ENCODE data around the gene PLCD1. TPM values are rescaled to one million over a fixed set of nuclear protein-coding genes. Genes with fewer than 3 reads are reported as not detected.
"Not testable (repeated sequence)": the region's sequence is repeated elsewhere in the genome, so short reads cannot be mapped to it uniquely, and the experiment has no call there.

PLCD1 gene
- total RNA-seq, 1 experiment from 2014 or later = 3.6 TPM

DNA sequence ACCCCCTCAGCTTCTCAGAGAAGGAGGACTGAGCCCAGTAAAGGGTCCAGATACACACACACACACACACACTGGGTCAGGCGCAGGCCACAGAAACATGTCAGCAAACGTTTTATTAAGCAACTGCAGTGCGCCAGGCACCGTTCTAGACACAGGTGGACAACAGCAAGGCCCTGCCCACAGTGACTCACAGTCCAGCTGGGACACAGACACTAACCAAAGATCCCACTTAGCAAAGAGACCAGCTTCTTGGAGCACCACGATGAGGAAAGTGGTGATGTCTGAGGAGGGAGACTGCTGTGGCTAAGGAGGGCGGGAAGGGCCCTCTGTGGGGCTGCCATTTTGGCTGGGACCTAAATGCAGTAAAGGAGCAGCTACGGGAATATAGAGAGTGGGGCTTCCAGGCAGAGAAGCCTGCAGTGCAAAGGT lies 41.7 kb downstream of the PLCD1 start:
- no peak for DNase-seq (ENCODE audit: low read depth)

DNA sequence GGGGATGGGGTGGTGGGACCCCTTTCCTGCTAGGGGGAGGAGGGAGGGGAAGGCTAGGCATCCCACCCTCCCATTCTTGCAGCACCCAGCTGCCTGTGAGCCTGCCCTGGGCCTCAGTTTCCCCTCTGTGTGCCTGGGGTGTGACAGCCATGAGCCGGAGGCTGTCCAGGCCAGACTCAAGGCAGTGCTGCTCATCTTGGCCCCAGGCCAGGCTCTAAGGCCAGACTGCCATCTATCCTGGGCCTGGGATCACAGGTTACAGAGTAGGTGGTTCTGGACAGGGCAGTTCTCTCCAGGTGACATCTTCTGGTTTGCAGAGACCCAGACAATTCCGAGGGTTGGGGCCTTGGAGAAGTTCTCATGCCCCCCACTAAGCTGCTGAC lies 42.1 kb downstream of the PLCD1 start:
- DNase-seq (ENCODE audit: low read depth) = no peak

DNA sequence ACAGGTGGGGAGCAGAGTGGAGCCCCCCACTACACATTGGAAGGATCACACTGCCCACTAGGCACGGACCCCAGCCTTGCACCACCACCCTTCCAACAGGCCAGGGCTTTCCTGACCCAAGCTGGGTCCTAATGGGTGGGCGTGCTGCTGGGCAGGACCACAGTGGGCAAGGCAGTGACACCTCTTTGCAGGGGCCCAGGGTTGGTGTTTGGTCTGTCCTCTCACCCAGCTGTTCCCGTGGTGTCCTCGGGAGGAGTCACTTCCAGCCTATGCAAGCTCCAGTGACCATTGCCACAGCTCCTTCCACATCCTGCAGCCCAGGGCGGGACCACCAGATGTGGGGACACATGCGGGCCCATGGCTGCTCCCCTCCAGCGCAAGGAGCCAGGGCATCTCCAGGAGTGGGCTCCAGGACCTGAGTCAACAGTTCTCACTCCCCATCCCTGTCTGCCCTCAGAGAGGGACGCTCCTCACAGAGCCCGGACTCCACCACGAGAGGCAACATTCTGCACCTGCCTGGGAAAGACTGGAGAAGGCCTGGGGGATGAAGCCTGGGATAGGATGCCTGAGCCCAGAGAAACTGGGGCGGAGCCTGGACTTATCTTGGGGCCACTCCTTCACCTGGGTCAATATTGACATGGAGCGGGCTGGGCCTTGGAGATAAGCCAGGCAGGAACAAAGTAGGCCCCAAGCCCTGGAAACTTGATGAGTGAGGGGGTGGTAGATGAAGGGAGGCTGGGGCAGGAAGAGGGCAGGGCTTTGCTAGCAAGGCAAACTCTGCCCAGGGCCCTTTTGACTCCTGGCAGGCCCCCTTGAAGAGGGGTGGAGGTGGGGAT lies 42.7 kb downstream of the PLCD1 start:
- no peak for DNase-seq (ENCODE audit: low read depth)

DNA sequence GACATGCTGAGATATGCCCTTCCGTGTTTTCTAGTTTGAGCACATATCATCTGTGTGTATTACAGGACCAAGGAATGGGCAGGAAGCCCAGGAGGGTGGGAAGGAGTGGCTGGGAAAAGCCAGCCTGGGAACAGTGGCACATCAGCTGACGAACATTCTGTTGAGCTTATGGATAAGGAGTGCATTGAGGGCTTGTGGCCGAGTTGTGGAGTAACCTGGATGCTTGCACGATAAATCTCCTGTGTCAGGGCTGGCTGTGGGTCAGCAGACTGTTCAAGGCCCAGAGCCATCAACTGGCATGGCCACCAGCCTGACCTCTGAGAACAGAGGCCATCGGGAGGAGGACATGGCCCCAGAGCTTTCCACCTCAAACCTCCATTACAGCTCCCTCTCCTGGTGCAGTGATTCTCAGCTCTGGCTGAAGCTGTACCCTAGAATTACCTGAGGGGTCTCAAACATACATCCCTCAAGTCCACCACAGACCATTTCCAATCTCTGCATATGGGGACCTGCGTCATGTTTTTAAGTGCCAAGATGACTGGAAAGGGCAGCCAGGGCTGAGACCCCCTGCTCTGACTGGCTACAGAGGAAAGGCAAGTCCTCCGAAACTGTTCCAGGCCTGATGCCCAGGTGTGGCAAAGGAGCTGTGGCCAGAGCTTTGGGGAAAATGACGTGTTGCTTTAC lies 43.7 kb downstream of the PLCD1 start:
- no peak for DNase-seq (ENCODE audit: low read depth)

DNA sequence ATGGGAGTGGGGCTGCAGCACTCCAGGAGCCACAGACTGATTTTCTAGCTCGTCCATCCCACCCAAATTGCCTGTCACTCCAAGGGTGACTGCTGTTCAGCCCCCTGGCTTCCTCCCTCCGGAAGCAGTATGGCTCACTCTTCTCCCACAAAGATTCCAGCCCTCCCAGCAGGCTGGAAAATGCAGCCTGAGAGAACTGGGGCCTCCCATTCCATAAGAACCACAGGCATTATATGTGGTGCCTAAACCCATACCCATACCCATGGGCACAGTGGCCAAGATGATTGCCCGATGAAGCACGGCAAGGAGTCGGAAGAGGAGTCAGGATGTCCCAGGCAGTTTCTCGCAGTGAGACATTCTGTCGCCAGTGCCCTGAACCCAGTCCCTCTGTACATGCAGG lies 44.8 kb downstream of the PLCD1 start:
- no peak for DNase-seq (ENCODE audit: low read depth)

DNA sequence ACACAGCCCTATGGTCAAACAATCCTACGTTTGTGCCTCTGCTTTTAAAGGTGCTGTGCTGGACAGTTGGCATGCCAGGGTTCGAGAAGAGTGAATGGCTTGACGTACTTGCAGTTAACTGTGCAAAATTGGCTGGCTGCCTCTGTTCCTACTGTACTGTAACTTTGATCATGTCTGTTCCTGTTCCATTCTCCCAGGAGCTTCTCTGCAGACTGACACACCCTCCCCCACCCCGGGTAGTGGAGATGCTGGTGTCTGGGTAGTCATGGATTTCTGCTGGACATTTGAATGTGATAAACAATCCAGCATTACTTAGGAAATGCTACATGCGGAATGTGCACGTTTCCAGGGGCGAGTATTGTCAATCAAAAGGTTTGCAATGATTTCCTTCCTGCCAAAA lies 45.4 kb downstream of the PLCD1 start:
- no peak for DNase-seq (ENCODE audit: low read depth)

DNA sequence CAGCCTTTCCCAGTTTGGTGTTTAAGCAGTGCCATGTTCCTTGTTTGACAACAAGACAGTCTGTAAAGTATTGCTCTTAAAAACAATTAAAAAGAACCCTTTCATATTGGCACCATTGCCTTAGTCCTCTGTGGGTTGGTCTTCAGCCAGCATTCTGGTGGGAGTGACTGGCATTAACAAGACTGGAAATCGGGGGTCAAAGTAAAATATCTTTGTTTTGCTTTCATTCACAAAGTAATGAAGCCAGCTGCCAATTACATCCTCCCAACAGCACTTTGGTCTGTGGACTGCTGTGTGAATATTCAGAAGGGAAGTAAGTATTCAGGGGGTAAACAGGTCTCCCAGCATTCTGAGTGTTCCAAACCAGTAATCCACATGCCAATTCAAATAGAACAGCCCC lies 47.1 kb downstream of the PLCD1 start:
- DNase-seq (ENCODE audit: low read depth) = no peak

DNA sequence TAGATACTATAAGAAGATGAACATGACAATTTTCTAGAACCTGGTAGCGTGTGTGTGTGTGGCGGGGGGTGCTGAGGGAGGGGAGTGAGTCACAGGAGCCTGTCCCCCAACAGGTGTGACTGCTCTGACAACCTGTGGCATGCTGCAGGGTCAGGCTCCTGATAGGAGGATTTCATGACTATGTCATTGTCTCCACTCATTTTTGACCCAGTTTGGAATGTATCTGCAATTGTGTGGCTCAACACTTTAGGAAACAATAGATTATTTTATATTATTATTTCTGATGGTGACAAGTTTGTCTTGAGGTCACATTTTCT lies 48.1 kb downstream of the PLCD1 start:
- no peak for DNase-seq (ENCODE audit: low read depth)

DNA sequence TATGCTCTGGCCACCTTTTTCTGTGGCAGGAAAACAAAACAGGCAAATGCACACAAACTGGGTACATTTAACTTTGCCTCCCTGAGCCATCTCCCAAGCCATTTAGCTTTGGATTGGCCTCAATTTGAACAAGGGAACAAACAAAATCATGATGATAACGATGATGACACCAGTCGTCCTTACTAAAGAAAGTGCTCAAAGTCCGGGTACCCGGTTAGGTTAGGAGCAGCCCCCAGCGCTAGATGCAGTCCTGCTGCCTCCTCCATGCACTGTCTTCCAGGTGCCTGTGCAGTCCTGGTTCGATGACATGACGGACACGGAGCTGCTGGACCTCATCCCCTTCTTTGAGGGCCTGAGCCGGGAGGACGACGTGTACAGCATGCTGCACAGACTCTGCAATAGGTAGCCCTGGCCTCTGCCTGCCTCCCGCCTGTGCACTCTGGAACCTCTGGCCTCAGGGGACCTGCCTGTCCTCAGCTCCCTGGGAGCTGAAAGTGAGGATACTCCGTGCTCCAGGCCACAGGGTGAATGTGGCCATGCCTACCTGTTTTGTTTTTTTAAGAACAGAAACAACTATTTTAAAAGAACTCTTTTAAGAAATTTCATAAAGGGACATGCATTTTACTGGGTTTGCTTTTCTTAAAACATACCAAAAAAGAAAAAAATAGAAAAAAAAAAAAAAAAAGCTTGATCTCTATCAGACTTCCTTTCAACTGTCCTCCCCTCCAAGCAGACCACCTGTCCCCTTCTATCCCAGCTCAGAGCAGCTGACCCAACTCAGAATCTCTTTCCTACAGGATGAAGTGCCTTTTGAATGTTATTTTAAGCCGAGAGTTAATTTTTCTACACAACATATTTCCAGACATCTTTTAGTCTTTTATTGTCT lies 48.7 kb downstream of the PLCD1 start:
- no peak for DNase-seq (ENCODE audit: low read depth)

DNA sequence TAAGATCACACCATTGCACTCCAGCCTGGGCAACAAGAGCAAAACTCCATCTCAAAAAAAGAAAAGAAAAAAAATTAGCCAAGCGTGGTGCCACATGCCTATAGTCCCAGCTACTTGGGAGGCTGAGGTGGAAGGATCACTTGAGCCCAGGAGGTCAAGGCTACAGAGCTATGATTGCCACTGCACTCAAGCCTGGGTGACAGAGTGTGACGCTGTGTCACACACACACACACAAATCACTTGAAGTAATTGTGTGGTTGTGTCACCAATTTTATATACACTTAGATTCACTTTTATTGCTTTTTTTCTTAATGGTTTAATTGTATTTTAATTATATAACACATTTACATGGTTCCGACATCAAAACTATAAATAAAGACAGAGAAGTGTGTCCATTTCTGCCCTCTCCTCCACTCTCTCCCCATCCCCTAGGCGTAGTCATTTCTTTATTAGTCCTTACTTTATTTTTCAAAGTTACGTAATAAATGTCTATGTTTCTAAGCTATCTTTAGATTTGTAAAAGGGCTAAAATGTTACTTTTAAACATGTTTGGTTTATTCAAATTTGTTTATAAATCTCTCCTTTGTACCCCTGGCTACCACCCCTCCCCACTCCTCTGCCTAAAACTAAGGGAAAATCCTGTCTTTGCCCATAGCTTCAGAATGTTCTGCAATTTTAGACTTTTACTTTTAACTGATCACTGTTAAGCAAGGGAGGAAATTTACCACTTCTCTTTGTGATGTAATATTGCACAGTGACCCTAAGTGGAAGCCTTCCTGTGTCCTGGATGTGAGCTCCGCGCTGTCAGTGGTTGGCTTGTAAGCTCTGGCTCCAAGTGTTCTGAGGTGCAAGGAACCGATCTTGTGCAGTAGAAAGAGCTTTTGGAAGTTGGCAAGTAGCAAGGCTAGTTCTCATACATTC lies 49.6 kb downstream of the PLCD1 start:
- no peak for DNase-seq (ENCODE audit: low read depth)

DNA sequence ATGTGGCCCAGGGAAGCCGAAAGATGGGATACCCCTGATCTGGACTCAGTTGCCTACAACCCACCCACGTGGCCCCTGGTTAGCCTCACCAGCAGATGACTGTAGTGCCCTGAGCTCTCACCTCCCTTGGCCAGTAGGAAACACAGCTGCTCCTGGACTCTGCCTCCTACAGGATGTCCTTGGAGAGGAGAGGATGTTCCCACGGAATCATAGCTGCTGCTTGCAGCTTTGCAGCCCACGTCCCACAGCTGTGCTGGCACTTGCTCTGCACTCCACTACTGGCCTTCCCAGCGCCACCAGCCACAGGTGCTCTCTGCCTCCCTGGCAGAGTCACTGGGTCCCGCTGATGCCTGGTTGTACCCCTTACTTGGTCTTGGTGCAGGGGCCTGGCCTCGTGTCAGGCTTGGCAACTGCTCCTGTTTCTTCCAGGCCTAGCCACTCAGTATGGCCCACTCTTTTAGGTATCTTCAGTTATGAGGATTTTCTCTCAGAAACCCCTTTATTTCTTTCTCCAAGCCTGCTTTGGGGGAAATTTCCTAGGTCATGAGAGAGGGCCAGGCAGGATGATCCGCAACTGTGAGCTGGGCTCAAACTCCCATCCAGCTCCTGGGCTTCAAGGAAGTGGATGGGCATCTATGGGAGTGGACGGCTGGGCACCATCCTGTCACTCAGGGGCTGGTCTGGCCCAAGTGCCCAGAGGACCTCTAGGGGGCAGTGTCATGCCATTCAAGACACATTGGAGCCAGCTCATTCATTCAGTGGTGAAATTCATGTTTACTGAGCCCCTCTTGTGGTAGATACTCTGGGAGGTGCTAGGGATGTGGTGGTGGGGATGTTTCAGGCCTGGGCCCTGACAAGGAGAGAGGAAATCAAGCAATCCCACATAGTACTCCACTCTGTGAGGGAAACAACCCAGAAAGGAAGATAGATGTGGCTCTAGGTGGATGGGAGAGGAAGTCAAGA lies 55.0 kb downstream of the PLCD1 start:
- DNase-seq (ENCODE audit: low read depth) = peak; percentile 64

DNA sequence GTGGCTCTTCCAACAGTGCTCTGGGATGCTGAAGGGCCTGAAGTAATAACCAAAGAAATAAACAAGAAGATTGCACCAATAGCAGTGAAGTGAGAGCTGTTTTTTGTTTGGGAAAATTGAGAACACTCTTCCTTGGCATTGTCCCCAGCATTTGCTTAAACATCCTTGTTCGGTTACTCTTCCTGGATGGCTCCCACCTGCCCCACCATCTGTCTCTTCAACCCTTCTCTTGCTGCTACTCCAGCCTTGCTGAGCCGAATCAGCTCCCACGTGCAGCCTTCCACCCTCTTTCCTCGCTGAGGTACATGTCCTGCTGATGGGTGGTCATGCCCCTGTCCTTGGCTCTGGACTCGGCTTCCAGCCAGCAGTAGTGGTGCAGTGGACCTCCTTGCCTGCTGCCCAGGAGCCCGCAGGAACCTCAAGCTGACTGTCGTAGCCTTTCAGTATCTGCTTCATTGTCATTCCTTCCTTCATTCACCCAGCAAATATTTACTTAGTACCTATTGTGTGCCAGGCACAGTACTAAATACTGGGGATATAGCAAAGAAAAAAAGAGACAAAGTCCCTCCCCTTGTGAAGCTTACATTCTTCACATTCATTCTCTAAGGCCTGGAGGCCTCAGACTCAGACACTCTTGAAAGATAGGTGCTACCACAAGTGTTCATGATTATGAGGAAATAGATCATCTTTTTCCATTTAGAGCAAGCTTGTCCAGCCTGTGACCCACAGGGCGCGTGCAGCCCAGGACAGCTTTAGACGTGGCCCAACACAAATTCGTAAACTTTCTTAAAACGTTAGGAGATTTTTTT lies 56.0 kb downstream of the PLCD1 start:
- DNase-seq (ENCODE audit: low read depth) = no peak

DNA sequence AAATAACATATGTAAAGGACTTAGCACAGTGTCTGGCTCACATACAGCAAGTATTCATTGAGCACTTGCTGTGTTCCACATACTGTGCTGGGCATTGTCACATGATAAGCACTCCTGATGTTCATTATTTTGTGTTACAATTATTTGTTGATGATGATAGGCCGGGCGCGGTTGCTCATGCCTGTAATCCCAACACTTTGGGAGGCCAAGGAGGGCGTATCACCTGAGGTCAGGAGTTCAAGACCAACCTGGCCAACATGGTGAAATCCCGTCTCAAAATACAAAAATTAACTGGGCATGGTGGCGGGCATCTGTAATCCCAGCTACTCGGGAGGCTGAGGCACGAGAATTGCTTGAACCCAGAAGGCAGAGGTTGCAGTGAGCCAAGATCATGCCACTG lies 57.4 kb downstream of the PLCD1 start:
- not testable (repeated sequence) for DNase-seq (ENCODE audit: low read depth)

DNA sequence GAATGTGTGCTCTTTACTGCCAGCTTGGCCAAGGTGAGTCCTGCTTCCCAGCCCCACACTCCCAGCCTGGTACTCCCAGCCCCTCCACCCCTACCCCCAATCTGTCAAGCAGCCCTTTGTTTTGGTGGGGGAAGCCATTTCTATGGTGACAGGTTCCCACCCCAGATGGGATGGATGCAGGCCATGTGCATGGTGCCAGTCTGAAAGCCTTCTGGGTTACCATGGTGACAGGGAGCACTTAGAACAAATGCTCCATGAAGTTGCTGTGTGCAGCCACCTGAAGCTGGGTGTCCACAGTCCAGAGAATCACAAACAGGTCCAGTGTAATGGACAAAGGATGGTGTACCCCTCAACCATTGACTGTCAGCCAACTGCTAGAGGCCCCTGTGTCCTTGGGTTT lies 58.0 kb downstream of the PLCD1 start:
- DNase-seq (ENCODE audit: low read depth) = no peak

DNA sequence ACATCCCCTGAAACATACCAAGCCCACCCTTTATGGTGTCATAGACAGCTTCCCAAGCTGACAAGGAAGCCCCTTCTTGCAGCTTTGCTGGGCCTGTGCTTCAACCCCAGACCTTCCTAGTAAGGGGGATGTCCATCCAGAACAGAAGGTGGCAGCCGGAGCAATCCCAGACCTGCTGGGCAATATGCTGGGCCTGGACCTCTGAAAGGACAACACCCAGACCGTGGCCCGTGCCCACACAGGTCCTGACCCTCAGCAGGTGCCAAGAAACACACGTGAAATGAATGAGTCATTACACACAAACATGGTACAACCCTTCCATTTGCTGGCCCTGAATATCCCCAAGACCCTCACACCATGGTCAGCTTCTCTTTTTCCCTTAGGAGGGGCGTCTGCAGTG lies 58.6 kb downstream of the PLCD1 start:
- no peak for DNase-seq (ENCODE audit: low read depth)

DNA sequence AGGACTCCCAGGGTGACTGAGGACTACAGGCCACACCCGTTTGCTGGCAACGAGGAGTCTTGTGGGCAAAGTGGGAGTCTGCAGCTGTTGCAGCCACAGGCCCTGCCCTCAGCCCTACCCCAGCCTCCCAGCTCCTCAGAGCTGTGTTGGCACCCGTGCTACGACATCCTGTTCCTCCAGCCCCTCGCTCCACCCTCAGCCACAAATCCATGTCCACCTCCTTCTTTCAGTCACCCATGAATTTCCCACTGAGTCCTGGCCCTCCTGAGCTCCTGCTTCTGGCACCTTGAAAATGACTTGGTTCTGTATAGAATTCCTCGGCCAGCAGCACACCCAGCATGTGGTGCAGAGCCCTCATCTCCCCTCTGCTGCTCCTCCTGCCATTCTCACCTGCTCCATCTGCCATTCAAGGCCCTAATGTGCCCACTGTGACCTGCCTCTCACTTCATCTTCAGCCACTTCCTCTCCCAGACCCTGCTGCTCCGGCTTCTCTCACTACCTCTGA lies 59.8 kb downstream of the PLCD1 start:
- DNase-seq (ENCODE audit: low read depth) = no peak

DNA sequence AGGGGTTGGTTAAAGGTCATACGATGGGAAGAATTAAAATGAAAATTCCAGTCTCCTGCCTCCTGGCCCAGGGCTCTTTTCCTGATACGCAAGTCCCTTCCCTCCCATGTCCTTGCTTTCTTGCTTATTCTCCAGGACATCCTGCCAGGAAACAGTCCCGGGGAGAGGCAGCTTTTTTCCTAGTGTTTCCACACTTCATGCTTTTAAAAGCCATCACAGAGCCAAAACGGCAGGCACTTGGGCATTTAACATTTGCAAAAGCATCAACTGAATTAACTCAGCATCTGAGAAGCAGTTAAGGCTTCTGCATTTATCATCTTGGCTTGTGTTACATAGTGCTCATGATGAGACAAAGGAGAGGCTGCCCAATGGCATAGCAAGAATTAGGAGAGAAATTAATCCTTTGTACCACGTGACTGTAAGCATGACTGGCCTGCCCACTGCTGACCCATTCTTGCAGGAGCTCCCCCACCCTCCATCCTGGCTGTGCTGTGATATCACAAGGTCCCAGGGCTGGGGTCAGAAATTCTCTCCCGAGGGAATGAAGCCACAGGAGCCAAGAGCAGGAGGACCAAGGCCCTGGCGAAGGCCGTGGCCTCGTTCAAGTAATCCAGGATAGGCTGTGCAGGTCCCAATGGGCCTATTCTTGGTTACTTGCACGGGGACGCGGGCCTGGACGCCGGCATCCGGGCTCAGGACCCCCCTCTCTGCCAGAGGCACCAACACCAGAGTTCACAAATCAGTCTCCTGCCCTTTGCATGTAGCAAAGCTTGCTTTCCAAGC lies 60.4 kb downstream of the PLCD1 start:
- no peak for DNase-seq (ENCODE audit: low read depth)

DNA sequence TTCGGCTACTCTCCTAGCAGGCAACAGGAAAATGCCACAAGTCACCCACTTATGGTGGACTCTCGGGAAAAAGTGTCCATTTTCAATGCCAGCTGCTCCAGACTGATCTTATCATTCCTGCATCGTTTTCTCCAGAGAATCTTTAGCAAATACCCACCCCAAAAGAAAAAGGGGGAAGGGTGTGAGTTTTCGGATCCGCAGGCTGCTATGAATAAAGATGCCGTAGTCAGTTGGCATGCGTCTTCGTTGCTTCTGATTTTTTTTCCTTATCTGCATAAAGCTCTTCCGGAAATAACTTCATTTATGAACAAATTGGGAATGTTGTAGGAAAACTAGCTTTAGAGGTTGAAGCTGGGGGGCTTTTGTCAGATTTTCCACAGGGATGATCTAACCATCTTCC lies 61.2 kb downstream of the PLCD1 start:
- no peak for DNase-seq (ENCODE audit: low read depth)

Data from HT1080 (cell line).